SU-DHL-6 (cell line): ENCODE results near the gene SCT.

Experiments
- H2AFZ ChIP-seq: fragments of 200-600 bp; sonication (generic); 2 replicates; pipeline ENCODE4 v1.6.1; 2014; ENCODE audit warnings: low read depth, mild to moderate bottlenecking, moderate library complexity, mixed read lengths, antibody characterized with exemption, low read length; ENCODE audit not compliant: severe bottlenecking
- H3F3A ChIP-seq: fragments of 200-600 bp; shearing (Covaris generic); 2 replicates; pipeline ENCODE4 v1.6.0; 2016; ENCODE audit warnings: antibody characterized with exemption, mild to moderate bottlenecking; ENCODE audit not compliant: insufficient read depth
- H3K27ac ChIP-seq: fragments of 200-600 bp; sonication (generic); 2 replicates; pipeline ENCODE4 v1.5.1; 2016; ENCODE audit warnings: low read depth, mild to moderate bottlenecking, low read length, moderate library complexity, mixed read lengths
- H3K27me3 ChIP-seq: fragments of 200-600 bp; sonication (generic), shearing (Covaris generic); 2 replicates; pipeline ENCODE4 v1.6.0; 2014; ENCODE audit warnings: mild to moderate bottlenecking, low read length
- H3K36me3 ChIP-seq: fragments of 200-600 bp; sonication (generic); 2 replicates; pipeline ENCODE4 v1.6.1; 2014; ENCODE audit warnings: mild to moderate bottlenecking, low read length, mixed read lengths
- H3K4me2 ChIP-seq: fragments of 300-600, 200-600 bp; shearing (Covaris generic), sonication (generic); 2 replicates; pipeline ENCODE4 v1.6.0; 2014; ENCODE audit warnings: low read length, low read depth, mild to moderate bottlenecking; ENCODE audit not compliant: poor library complexity, severe bottlenecking
- H3K4me3 ChIP-seq: fragments of 200-600 bp; sonication (generic); 2 replicates; pipeline ENCODE4 v1.5.1; 2014; ENCODE audit warnings: antibody characterized with exemption, low read length, mild to moderate bottlenecking, mixed read lengths; ENCODE audit not compliant: insufficient read depth, poor library complexity, severe bottlenecking
- H3K79me2 ChIP-seq: fragments of 200-600 bp; sonication (generic); 2 replicates; pipeline ENCODE4 v1.6.1; 2014; ENCODE audit warnings: mild to moderate bottlenecking, low read length, moderate library complexity; ENCODE audit not compliant: insufficient read depth
- H3K9ac ChIP-seq: fragments of 200-600 bp; sonication (generic); 2 replicates; pipeline ENCODE4 v1.7.0; 2014; ENCODE audit warnings: mild to moderate bottlenecking, low read length
- H3K9me2 ChIP-seq: fragments of 200-600 bp; sonication (generic); replicated peaks from 2 replicates; pipeline ENCODE4 v1.6.1; 2014; ENCODE audit warnings: low read length; ENCODE audit not compliant: insufficient read depth
- H3K9me3 ChIP-seq: fragments of 200-600 bp; sonication (generic); 2 replicates; pipeline ENCODE4 v1.6.1; 2014; ENCODE audit warnings: low read length, mixed read lengths; ENCODE audit not compliant: insufficient read depth
- H4K20me1 ChIP-seq: fragments of 200-600 bp; sonication (generic); 2 replicates; pipeline ENCODE4 v1.6.1; 2014; ENCODE audit warnings: low read depth, mild to moderate bottlenecking, antibody characterized with exemption, low read length, moderate library complexity, mixed read lengths
- EZH2phosphoT487 ChIP-seq: fragments of 200-600 bp; sonication (generic), shearing (Covaris generic); conservative IDR thresholded peaks from 2 replicates; pipeline ENCODE4 v1.6.1; 2018; ENCODE audit warnings: mild to moderate bottlenecking, antibody characterized with exemption, low read length, moderate library complexity, mixed read lengths
- TF ChIP-seq, protein P1 (sequence below): fragments of 200-600 bp; sonication (generic); IDR thresholded peaks from one replicate; pipeline ENCODE4 v1.5.1; 2017; ENCODE audit warnings: antibody characterized with exemption, mild to moderate bottlenecking, low read length, moderate library complexity; ENCODE audit not compliant: insufficient read depth, poor library complexity, severe bottlenecking

SCT gene

DNA sequence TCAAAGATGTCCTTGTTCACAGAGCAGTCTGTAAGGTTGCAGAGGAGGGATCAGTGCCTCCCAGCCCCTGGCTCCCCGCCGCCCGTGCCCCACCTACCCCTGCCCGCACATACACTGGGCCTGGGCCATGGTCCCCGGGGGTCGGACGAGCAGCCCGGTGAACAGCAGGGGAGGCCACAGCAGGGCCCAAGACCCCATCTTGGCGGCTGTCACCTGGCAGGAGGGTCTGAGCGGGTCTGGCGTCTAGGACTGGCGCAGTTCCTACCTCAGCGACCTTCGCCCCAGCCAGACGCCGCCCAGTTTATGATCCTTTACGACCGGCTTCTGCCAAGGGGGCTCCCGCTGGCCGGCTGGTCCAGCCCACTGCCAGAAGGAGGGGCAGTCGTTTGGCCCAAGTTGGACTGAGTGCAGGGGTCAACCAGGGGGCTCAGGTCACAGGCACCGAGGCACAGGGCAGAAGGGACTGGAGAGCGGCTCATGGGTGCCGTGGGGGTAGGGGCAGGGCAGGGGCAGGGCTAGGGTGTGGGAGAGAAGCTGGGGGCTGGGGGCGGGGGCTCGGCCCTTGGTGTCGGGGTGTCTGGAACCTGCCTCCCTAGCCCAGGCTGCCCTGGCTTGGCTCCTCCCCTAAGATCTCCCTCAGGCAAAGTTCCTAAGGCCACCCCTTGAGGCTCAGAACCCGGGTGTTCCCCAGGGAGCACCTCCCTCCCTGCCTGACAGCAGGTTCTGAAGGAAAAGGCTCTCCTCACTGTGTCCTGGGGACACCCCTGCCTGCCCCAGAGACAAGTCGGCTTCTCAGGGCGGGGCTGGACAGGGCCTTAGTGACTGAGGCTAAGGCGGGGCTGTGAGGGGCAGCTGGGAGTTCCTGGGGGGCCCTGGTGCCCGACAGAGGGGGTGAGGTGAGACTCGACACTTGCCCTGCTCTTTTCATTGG, 2.0 kb downstream of the SCT start, which contains the start of gene CDHR5:
CDHR5 (minus strand) TSS at position 251 of the 931 bp plus-strand sequence; CDS start at position 198, 53 bp downstream.
- Histone ChIP-seq H3K9me3 (no peaks in the 10 kb centered on the region), H3K27ac (no peak within 1 kb of the TSS), H2AFZ (no peak within 1 kb of the TSS), H3K79me2 (no peaks in the 10 kb centered on the region), H3K27me3 (no peaks in the 10 kb centered on the region), H3K9ac (no peak within 1 kb of the TSS), H3K36me3 (no peaks in the 10 kb centered on the region), H3F3A (0 out of 2 replicates have a peak, but pooled peaks cover 12% of the 10 kb centered on the region), H3K4me2 (no peak within 1 kb of the TSS), H3K9me2 (no peaks in the 10 kb centered on the region), H3K4me3 (no peak within 1 kb of the TSS), H4K20me1 (no peaks in the 10 kb centered on the region)
- TF ChIP-seq, protein P1, sequence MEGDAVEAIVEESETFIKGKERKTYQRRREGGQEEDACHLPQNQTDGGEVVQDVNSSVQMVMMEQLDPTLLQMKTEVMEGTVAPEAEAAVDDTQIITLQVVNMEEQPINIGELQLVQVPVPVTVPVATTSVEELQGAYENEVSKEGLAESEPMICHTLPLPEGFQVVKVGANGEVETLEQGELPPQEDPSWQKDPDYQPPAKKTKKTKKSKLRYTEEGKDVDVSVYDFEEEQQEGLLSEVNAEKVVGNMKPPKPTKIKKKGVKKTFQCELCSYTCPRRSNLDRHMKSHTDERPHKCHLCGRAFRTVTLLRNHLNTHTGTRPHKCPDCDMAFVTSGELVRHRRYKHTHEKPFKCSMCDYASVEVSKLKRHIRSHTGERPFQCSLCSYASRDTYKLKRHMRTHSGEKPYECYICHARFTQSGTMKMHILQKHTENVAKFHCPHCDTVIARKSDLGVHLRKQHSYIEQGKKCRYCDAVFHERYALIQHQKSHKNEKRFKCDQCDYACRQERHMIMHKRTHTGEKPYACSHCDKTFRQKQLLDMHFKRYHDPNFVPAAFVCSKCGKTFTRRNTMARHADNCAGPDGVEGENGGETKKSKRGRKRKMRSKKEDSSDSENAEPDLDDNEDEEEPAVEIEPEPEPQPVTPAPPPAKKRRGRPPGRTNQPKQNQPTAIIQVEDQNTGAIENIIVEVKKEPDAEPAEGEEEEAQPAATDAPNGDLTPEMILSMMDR, result no peak
- no peak for TF ChIP-seq EZH2phosphoT487

DNA sequence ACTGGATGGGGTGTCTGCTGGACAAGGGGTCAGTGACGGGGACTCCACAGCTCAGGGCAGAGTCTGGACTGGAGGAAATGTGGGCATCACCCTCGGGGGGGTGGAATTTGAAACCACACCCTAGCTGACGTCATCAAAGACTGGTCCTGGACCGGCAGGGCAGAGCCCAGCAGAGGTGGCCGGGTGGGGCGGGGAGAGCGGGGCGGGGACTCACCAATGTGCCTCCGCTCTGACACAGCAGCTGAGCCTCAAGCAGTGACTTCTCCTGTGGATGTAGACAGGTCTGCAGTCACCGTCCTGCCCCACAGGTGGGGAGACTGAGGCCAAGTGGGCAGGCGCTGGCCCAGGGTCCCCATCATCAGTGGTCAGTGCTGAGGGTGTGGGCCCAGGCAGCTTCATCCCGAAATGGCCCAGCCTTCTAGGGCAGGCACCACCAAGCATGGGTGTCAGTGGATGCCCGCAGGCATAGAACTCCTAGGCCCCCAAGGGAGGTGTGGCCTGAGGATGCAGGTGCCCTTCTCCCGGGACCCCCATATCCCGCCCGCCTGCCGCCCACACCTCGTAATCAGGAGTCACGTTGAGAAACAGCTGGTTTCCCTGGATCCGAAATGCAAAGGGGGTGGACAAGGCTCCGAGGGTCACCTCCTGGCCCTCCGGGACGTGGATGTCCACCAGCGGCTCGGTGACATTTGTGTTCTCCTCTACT, 2.8 kb downstream of the SCT start:
- no peak overlapping the region for H3K27ac ChIP-seq
- no peak overlapping the region for H3K9ac ChIP-seq
- H3K4me3 ChIP-seq, result no peak overlapping the region
- TF ChIP-seq, protein P1, result no peak
- no peak for TF ChIP-seq EZH2phosphoT487
- no peaks in the 10 kb centered on the region for H3K9me3 ChIP-seq
- H3K79me2 ChIP-seq, result no peaks in the 10 kb centered on the region
- H3K27me3 ChIP-seq, result no peaks in the 10 kb centered on the region
- 0 out of 2 replicates have a peak, but pooled peaks cover 12% of the 10 kb centered on the region for H3F3A ChIP-seq
- no peaks in the 10 kb centered on the region for H4K20me1 ChIP-seq
- H3K36me3 ChIP-seq, result no peaks in the 10 kb centered on the region
- H3K4me2 ChIP-seq, result no peak overlapping the region
- H2AFZ ChIP-seq, result no peak overlapping the region
- no peaks in the 10 kb centered on the region for H3K9me2 ChIP-seq

DNA sequence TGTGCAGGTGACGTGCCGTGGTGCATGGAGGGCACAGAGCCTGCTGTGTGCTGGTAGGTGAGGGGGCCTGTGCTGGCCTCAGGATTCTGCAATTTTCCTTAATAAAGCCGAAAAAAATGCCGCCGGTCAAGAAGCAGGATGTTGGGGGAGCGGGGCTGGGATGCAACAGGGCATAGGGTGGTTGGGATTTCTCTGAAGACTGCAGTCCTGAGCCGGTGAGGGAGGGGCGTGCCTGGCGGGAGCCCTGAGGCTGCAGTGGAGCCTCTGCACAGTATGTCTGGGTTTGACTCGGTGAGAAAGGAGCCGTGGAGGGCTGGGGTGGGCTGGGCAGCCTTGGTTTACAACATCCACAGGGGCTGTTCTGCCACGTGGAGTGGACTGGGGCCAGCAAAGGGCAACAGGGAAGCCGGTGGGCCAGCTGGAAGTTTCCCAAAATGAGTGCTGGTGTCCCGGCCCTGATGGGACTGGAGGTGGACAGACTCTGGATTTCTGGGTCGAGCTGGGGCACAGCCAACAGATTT, 3.6 kb downstream of the SCT start:
- Histone ChIP-seq H3K27ac (no peak overlapping the region), H2AFZ (no peak overlapping the region), H3K27me3 (no peaks in the 10 kb centered on the region), H3F3A (0 out of 2 replicates have a peak, but pooled peaks cover 6% of the 10 kb centered on the region), H3K9me3 (no peaks in the 10 kb centered on the region), H3K36me3 (no peaks in the 10 kb centered on the region), H3K4me2 (no peak overlapping the region), H3K9ac (no peak overlapping the region), H4K20me1 (no peaks in the 10 kb centered on the region), H3K9me2 (no peaks in the 10 kb centered on the region), H3K79me2 (no peaks in the 10 kb centered on the region), H3K4me3 (no peak overlapping the region)
- TF ChIP-seq, protein P1, result no peak
- TF ChIP-seq EZH2phosphoT487, result no peak
